ENCODE measurements around the gene DAB2IP. TPM values are rescaled to one million over a fixed set of nuclear protein-coding genes. Genes with fewer than 3 reads are reported as not detected.
A peak's percentile ranks its signal among the peaks of the same experiment; 100 is the strongest.

DAB2IP gene
- total and polyA plus RNA-seq, 2 of the 4 experiments (the other 2 are of a cell fraction), result 5.6 to 17.2 TPM

GRCh38 chr9:121807823-121808278 is 156.4 kb downstream of the DAB2IP start:
- no peaks in the 10 kb centered on the region for H3K79me1 ChIP-seq (ENCODE audit: low read depth in 1 of 2, low read length in 2 of 2)
- H3K14ac ChIP-seq (replicated peaks; ENCODE audit: low read depth, low read length), result no peak overlapping the region
- H2AFZ ChIP-seq (replicated peaks; ENCODE audit: low read length, poor library complexity), result peak overlapping the region; percentile 72
- H2BK15ac ChIP-seq (ENCODE audit: low read depth, low read length), result no peak overlapping the region
- no peak overlapping the region for H2BK5ac ChIP-seq (ENCODE audit: low read depth, low read length, poor library complexity, severe bottlenecking)
- no peak overlapping the region for H3K18ac ChIP-seq (ENCODE audit: low read depth, low read length)
- ATAC-seq (ENCODE audit: low read depth) (no peak), DNase-seq (no peak)
- no peaks in the 10 kb centered on the region for H3K4me1 ChIP-seq (ENCODE audit: control insufficient read depth, insufficient read depth, low read length)
- H2BK20ac ChIP-seq (ENCODE audit: low read depth, low read length), result no peak overlapping the region
- intact Hi-C loops (cut with micrococcal nuclease) (no loop called here), in situ Hi-C loops (cut with MboI; ENCODE audit: low sequenced_read_pairs) (no loop called here), dilution Hi-C loops (cut with HindIII; ENCODE audit: low sequenced_read_pairs, unreplicated experiment) (no loop called here)
- no peak overlapping the region for H3K4ac ChIP-seq (ENCODE audit: low read depth, low read length)
- no peak overlapping the region for H2BK120ac ChIP-seq (ENCODE audit: low read depth, low read length)
- no peak overlapping the region for H3K56ac ChIP-seq (ENCODE audit: extremely low read depth, insufficient read depth, low read length)
- no peak overlapping the region for H3K27ac ChIP-seq (ENCODE audit: insufficient read depth, low read length)
- ChIA-PET CTCF (no interaction called here), POLR2A (ENCODE audit: unreplicated experiment) (no interaction called here)
- H3K4me3 ChIP-seq (ENCODE audit: insufficient read depth, low read depth, low read length), result no peak overlapping the region
- no peak overlapping the region for H4K91ac ChIP-seq (ENCODE audit: insufficient read depth, low read depth, low read length)
- no TSS peak for BruUV-seq (replicated peaks)
- 39% methylated on average over 7 of the region's 16 CpGs; no CpG with 5 or more reads in 1 of the 2 experiments for WGBS, 2 experiments (ENCODE audit: extremely low coverage in 2 of 2, insufficient read length in 1 of 2)
- H3K9ac ChIP-seq (ENCODE audit: low read depth, low read length), result no peak overlapping the region
- H3K9me3 ChIP-seq (ENCODE audit: control insufficient read depth, insufficient read depth, low read length), result peaks cover 2% of the 10 kb centered on the region; the same call in 1 of the 2 replicates
- H2AK9ac ChIP-seq (replicated peaks; ENCODE audit: low read depth, low read length, poor library complexity), result no peak overlapping the region
- no peak overlapping the region for H4K8ac ChIP-seq (ENCODE audit: low read depth in 2 of 2, low read length in 2 of 2)
- no peak overlapping the region for H2AK5ac ChIP-seq (ENCODE audit: low read depth, low read length)
- H4K5ac ChIP-seq (ENCODE audit: low read depth, low read length), result no peak overlapping the region
- TF ChIP-seq USF2 (IDR thresholded peaks at IDR 0.05; ENCODE audit: low read depth, low read length) (peak; percentile 57; the same call in 1 of the 2 replicates), RFX5 (IDR thresholded peaks at IDR 0.05; ENCODE audit: low read depth, low read length) (no peak)
- no peak overlapping the region for H3K23ac ChIP-seq (ENCODE audit: low read depth, low read length)
- no peaks in the 10 kb centered on the region for H3K9me1 ChIP-seq (ENCODE audit: insufficient read depth, low read length)
- H3K27me3 ChIP-seq (ENCODE audit: control insufficient read depth, insufficient read depth, low read length), result peaks cover 11% of the 10 kb centered on the region
- H3K36me3 ChIP-seq (ENCODE audit: control insufficient read depth, insufficient read depth, low read length), result no peaks in the 10 kb centered on the region
- H3K4me2 ChIP-seq (ENCODE audit: low read depth, low read length), result no peak overlapping the region
- H4K20me1 ChIP-seq (ENCODE audit: insufficient read depth, low read length), result no peaks in the 10 kb centered on the region
